ENCODE results near the gene ZNF460.

- TF ChIP-seq CTCF (IDR thresholded peaks at IDR 0.05; ENCODE audit: insufficient read depth, low read depth, low read length) (no peak), EZH2 (IDR thresholded peaks at IDR 0.05; ENCODE audit: insufficient read depth, low read length) (no peak)
Measured at GRCh38 chr19:57263244-57263741, 17.0 kb upstream of the ZNF460 start.
